Glutamatergic neuron (in vitro differentiated cells): ENCODE data around the gene MYCBPAP. TPM values are rescaled to one million over a fixed set of nuclear protein-coding genes. Genes with fewer than 3 reads are reported as not detected.

Experiments
- DNase-seq: peaks from one replicate; pipeline ENCODE4 v3.0.0; 2022
- H3K27ac Mint-ChIP-seq: one replicate; pipeline ENCODE4 v1.8.0; 2020; ENCODE audit warnings: mild to moderate bottlenecking, mixed read lengths, inconsistent platforms; ENCODE audit not compliant: unreplicated experiment
- H3K27me3 Mint-ChIP-seq: one replicate; pipeline ENCODE4 v1.8.0; 2020; ENCODE audit warnings: mild to moderate bottlenecking, moderate library complexity, mixed read lengths, inconsistent platforms; ENCODE audit not compliant: unreplicated experiment
- H3K36me3 Mint-ChIP-seq: one replicate; pipeline ENCODE4 v1.8.0; 2020; ENCODE audit warnings: mild to moderate bottlenecking, mixed read lengths, inconsistent platforms; ENCODE audit not compliant: unreplicated experiment
- H3K4me1 Mint-ChIP-seq: one replicate; pipeline ENCODE4 v1.8.0; 2020; ENCODE audit warnings: mild to moderate bottlenecking, low read depth, mixed read lengths, inconsistent platforms; ENCODE audit not compliant: unreplicated experiment
- H3K4me3 Mint-ChIP-seq: one replicate; pipeline ENCODE4 v1.8.0; 2020; ENCODE audit warnings: mild to moderate bottlenecking, mixed read lengths, inconsistent platforms; ENCODE audit not compliant: unreplicated experiment
- H3K9me3 Mint-ChIP-seq: one replicate; pipeline ENCODE4 v1.8.0; 2020; ENCODE audit warnings: mild to moderate bottlenecking, moderate library complexity, mixed read lengths, inconsistent platforms; ENCODE audit not compliant: unreplicated experiment
- CTCF ChIP-seq: fragments of 200-600 bp; sonication (generic); IDR thresholded peaks from one replicate; pipeline ENCODE4 v1.5.0; 2021; ENCODE audit not compliant: partially characterized antibody, unreplicated experiment
- total RNA-seq: library from RNA; stranded (reverse); fragmentation: NEBNext Ultra II Directional; extraction: Animal tissue kit (Norgen Biotek cat#: 25700); gene quantifications from one replicate; pipeline ENCODE4 v1.2.1, GENCODE V29; 2021; ENCODE audit not compliant: unreplicated experiment

The MYCBPAP gene
- total RNA-seq, 1 donor from 2014 or later: 2.5 TPM

- Mint-ChIP-seq H3K9me3 (no peaks in the 10 kb centered on the region), H3K4me1 (peaks cover 11% of the 10 kb centered on the region), H3K27me3 (peaks cover 5% of the 10 kb centered on the region), H3K36me3 (no peaks in the 10 kb centered on the region), H3K4me3 (no peak overlapping the region), H3K27ac (no peak overlapping the region)
- DNase-seq: no peak
- no peak for TF ChIP-seq CTCF
Measured at GRCh38 chr17:50517504-50518383, 9.5 kb downstream of the MYCBPAP start.

- no peak overlapping the region for H3K4me3 Mint-ChIP-seq
- H3K4me1 Mint-ChIP-seq: peaks cover 11% of the 10 kb centered on the region
- TF ChIP-seq CTCF: no peak
- H3K9me3 Mint-ChIP-seq: no peaks in the 10 kb centered on the region
- H3K36me3 Mint-ChIP-seq: no peaks in the 10 kb centered on the region
- H3K27ac Mint-ChIP-seq: no peak overlapping the region
- DNase-seq: peak; percentile 35
- H3K27me3 Mint-ChIP-seq: peaks cover 5% of the 10 kb centered on the region
Measured at GRCh38 chr17:50518384-50519023, 10.3 kb downstream of the MYCBPAP start.

- no peaks in the 10 kb centered on the region for H3K9me3 Mint-ChIP-seq
- TF ChIP-seq CTCF: no peak
- H3K27me3 Mint-ChIP-seq: peaks cover 3% of the 10 kb centered on the region
- peaks cover 11% of the 10 kb centered on the region for H3K4me1 Mint-ChIP-seq
- H3K27ac Mint-ChIP-seq: no peak overlapping the region
- DNase-seq: no peak
- no peak overlapping the region for H3K4me3 Mint-ChIP-seq
- H3K36me3 Mint-ChIP-seq: no peaks in the 10 kb centered on the region
Measured at GRCh38 chr17:50519141-50519834, 11.0 kb downstream of the MYCBPAP start.

- H3K9me3 Mint-ChIP-seq: no peaks in the 10 kb centered on the region
- TF ChIP-seq CTCF: no peak
- no peak for DNase-seq
- peaks cover 3% of the 10 kb centered on the region for H3K27me3 Mint-ChIP-seq
- H3K4me3 Mint-ChIP-seq: no peak overlapping the region
- H3K36me3 Mint-ChIP-seq: no peaks in the 10 kb centered on the region
- no peak overlapping the region for H3K27ac Mint-ChIP-seq
- peaks cover 13% of the 10 kb centered on the region for H3K4me1 Mint-ChIP-seq
Measured at GRCh38 chr17:50520483-50520882, 12.2 kb downstream of the MYCBPAP start.

- no peak overlapping the region for H3K4me3 Mint-ChIP-seq
- TF ChIP-seq CTCF: no peak
- DNase-seq: no peak
- no peaks in the 10 kb centered on the region for H3K9me3 Mint-ChIP-seq
- H3K36me3 Mint-ChIP-seq: no peaks in the 10 kb centered on the region
- peaks cover 13% of the 10 kb centered on the region for H3K4me1 Mint-ChIP-seq
- no peak overlapping the region for H3K27ac Mint-ChIP-seq
- peaks cover 3% of the 10 kb centered on the region for H3K27me3 Mint-ChIP-seq
Measured at GRCh38 chr17:50521514-50521913, 13.3 kb downstream of the MYCBPAP start.
